ENCODE results near the gene MME.

- TF ChIP-seq ATF3 (IDR thresholded peaks at IDR 0.05; ENCODE audit: insufficient read depth, low read depth, low read length) (no peak), CTCF (IDR thresholded peaks at IDR 0.05; ENCODE audit: control extremely low read depth in 1 of 3, insufficient read depth in 1 of 3, low read depth in 1 of 3, low read length in 3 of 3) (no peak), TAF1 (IDR thresholded peaks at IDR 0.05; ENCODE audit: low read depth, low read length) (no peak), POLR2AphosphoS5 (IDR thresholded peaks at IDR 0.05; ENCODE audit: low read depth, low read length) (no peak)
Measured at GRCh38 chr3:155135003-155135402, 54.9 kb downstream of the MME start.

Measured in H1 (cell line).